Calu3 (cell line): ENCODE measurements around the gene SNRPA1. TPM values are rescaled to one million over a fixed set of nuclear protein-coding genes. Genes with fewer than 3 reads are reported as not detected.

Source experiments
- BruUV-seq: library from RNA; stranded (reverse); fragments of 400-500 nt; replicated peaks from 2 replicates; lab custom pipeline; 2021; lab: Mats Ljungman, UMichigan
- CTCF ChIA-PET: fragments of 300-600 bp; sonication (Branson Sonifier 250); formaldehyde crosslinking; loops from one replicate; lab custom pipeline; 2022; ENCODE audit warnings: antibody characterized with exemption; lab: Charles Lee
- DNase-seq: peaks from one replicate; pipeline ENCODE4 v3.0.0; 2022
- H3K27ac Mint-ChIP-seq: one replicate; pipeline ENCODE4 v1.8.0; 2022; ENCODE audit warnings: mixed read lengths; ENCODE audit not compliant: unreplicated experiment
- H3K27me3 Mint-ChIP-seq: one replicate; pipeline ENCODE4 v1.8.0; 2022; ENCODE audit warnings: mixed read lengths; ENCODE audit not compliant: unreplicated experiment
- H3K36me3 Mint-ChIP-seq: one replicate; pipeline ENCODE4 v1.8.0; 2022; ENCODE audit warnings: mild to moderate bottlenecking, moderate library complexity, mixed read lengths; ENCODE audit not compliant: insufficient read depth, unreplicated experiment
- H3K4me1 Mint-ChIP-seq: one replicate; pipeline ENCODE4 v1.8.0; 2022; ENCODE audit warnings: mild to moderate bottlenecking, low read depth, mixed read lengths; ENCODE audit not compliant: unreplicated experiment
- H3K4me3 Mint-ChIP-seq: one replicate; pipeline ENCODE4 v1.8.0; 2022; ENCODE audit warnings: mild to moderate bottlenecking, low read depth, moderate library complexity, mixed read lengths; ENCODE audit not compliant: unreplicated experiment
- H3K9me3 Mint-ChIP-seq: one replicate; pipeline ENCODE4 v1.8.0; 2022; ENCODE audit warnings: low read depth, mixed read lengths; ENCODE audit not compliant: unreplicated experiment
- CTCF ChIP-seq: fragments of 200-600 bp; IDR thresholded peaks from one replicate; pipeline ENCODE4 v1.8.0; 2022; ENCODE audit warnings: antibody characterized with exemption; ENCODE audit not compliant: unreplicated experiment
- intact Hi-C: fragments of 100-400 bp; cut with micrococcal nuclease; formaldehyde crosslinking; loops from one replicate; pipeline ENCODE4 v1.10.0; 2022; ENCODE audit not compliant: unreplicated experiment
- total RNA-seq: library from RNA; stranded (reverse); gene quantifications from 2 replicates; pipeline ENCODE4 v1.2.3, GENCODE V29; 2022

The SNRPA1 gene
- total RNA-seq, 1 experiment from 2014 or later, result 140 TPM

GRCh38 chr15:101233651-101234280 is 61.3 kb downstream of the SNRPA1 start:
- Mint-ChIP-seq H3K4me3 (no peak overlapping the region), H3K4me1 (no peaks in the 10 kb centered on the region), H3K9me3 (no peaks in the 10 kb centered on the region), H3K36me3 (peaks cover 14% of the 10 kb centered on the region), H3K27me3 (no peaks in the 10 kb centered on the region), H3K27ac (no peak overlapping the region)
- DNase-seq, result no peak
- TF ChIP-seq CTCF, result no peak
- CTCF ChIA-PET, result no interaction called here
- intact Hi-C loops, result no loop called here
- BruUV-seq, result no TSS peak

GRCh38 chr15:101232677-101233076 is 62.4 kb downstream of the SNRPA1 start:
- H3K36me3 Mint-ChIP-seq, result peaks cover 14% of the 10 kb centered on the region
- H3K9me3 Mint-ChIP-seq, result no peaks in the 10 kb centered on the region
- no peak for TF ChIP-seq CTCF
- no peak for DNase-seq
- H3K27me3 Mint-ChIP-seq, result no peaks in the 10 kb centered on the region
- no peak overlapping the region for H3K4me3 Mint-ChIP-seq
- no peaks in the 10 kb centered on the region for H3K4me1 Mint-ChIP-seq
- intact Hi-C loops, result no loop called here
- CTCF ChIA-PET, result no interaction called here
- BruUV-seq, result no TSS peak
- no peak overlapping the region for H3K27ac Mint-ChIP-seq

Other genes with a start within 250 kb of the SNRPA1 start
- 24.0 and 25.0 TPM in 2 replicates for gene CHSY1, start 43.2 kb downstream of the SNRPA1 start, total RNA-seq
- 83.3 and 85.0 TPM in 2 replicates for gene SELENOS, start 17.8 kb downstream of the SNRPA1 start, total RNA-seq
- 4.0 and 5.1 TPM in 2 replicates for gene PCSK6, start 194.5 kb upstream of the SNRPA1 start, total RNA-seq